GM23248 (cell line): ENCODE measurements around the gene AURKA. TPM values are rescaled to one million over a fixed set of nuclear protein-coding genes. Genes with fewer than 3 reads are reported as not detected.

Source experiments
- DNase-seq: peaks from one replicate; pipeline ENCODE4 v3.0.0-alpha.2; 2015
- H2AFZ ChIP-seq: fragments of 200-600 bp; sonication (generic); 2 replicates; pipeline ENCODE4 v1.6.1; 2016; ENCODE audit warnings: antibody characterized with exemption
- H3F3A ChIP-seq: fragments of 200-600 bp; sonication (generic); 2 replicates; pipeline ENCODE4 v1.6.1; 2016; ENCODE audit warnings: mild to moderate bottlenecking, antibody characterized with exemption, mixed run types; ENCODE audit not compliant: insufficient read depth
- H3K27ac ChIP-seq: fragments of 200-600 bp; sonication (generic); 2 replicates; pipeline ENCODE4 v1.5.1; 2016; ENCODE audit warnings: mild to moderate bottlenecking
- H3K27me3 ChIP-seq: fragments of 200-600 bp; sonication (generic); replicated peaks from 2 replicates; pipeline ENCODE4 v1.6.1; 2016; ENCODE audit warnings: mild to moderate bottlenecking; ENCODE audit not compliant: insufficient read depth
- H3K36me3 ChIP-seq: fragments of 200-600 bp; sonication (generic); 2 replicates; pipeline ENCODE4 v1.6.1; 2016; ENCODE audit warnings: low read depth, mild to moderate bottlenecking
- H3K4me1 ChIP-seq: fragments of 200-600 bp; sonication (generic); 2 replicates; pipeline ENCODE4 v1.6.1; 2016; ENCODE audit warnings: mild to moderate bottlenecking; ENCODE audit not compliant: insufficient read depth
- H3K4me2 ChIP-seq: fragments of 200-600 bp; sonication (generic); one replicate; pipeline ENCODE4 v1.6.1; 2016; ENCODE audit warnings: mild to moderate bottlenecking; ENCODE audit not compliant: unreplicated experiment
- H3K4me3 ChIP-seq: fragments of 200-600 bp; sonication (generic); 2 replicates; pipeline ENCODE4 v1.5.1; 2016; ENCODE audit warnings: mild to moderate bottlenecking
- H3K79me2 ChIP-seq: fragments of 200-600 bp; sonication (generic); 2 replicates; pipeline ENCODE4 v1.6.1; 2016; ENCODE audit warnings: mild to moderate bottlenecking; ENCODE audit not compliant: insufficient read depth
- H3K9ac ChIP-seq: fragments of 200-600 bp; sonication (generic); 2 replicates; pipeline ENCODE4 v1.6.1; 2016; ENCODE audit warnings: mild to moderate bottlenecking
- H3K9me2 ChIP-seq: fragments of 200-600 bp; sonication (generic); 2 replicates; pipeline ENCODE4 v1.6.1; 2016; ENCODE audit warnings: mixed run types, mild to moderate bottlenecking, moderate library complexity; ENCODE audit not compliant: insufficient read depth
- H3K9me3 ChIP-seq: fragments of 200-600 bp; sonication (generic); one replicate; pipeline ENCODE4 v1.6.1; 2017; ENCODE audit warnings: low read depth
- H4K20me1 ChIP-seq: fragments of 200-600 bp; sonication (generic); 2 replicates; pipeline ENCODE4 v1.6.0; 2016; ENCODE audit not compliant: insufficient read depth
- EZH2 ChIP-seq: fragments of 200-600 bp; sonication (generic); IDR thresholded peaks from 2 replicates; pipeline ENCODE4 v1.6.1; 2018; ENCODE audit warnings: antibody characterized with exemption, mild to moderate bottlenecking; ENCODE audit not compliant: insufficient read depth, poor library complexity, severe bottlenecking
- EZH2phosphoT487 ChIP-seq: fragments of 200-600 bp; sonication (generic); IDR thresholded peaks from 2 replicates; pipeline ENCODE4 v1.6.1; 2018; ENCODE audit warnings: antibody characterized with exemption, moderate library complexity, mild to moderate bottlenecking, low read depth; ENCODE audit not compliant: insufficient read depth
- WGBS, 2 experiments: methylation state at CpG; one replicate each; pipeline ENCODE4 v1.1.6; 2015 to 2017; ENCODE audit warnings: low lambda C conversion rate in 2 of 2, low coverage in 1 of 2; ENCODE audit errors: missing lambda C conversion rate in 2 of 2; 5-methylcytosine and 5-hydroxymethylcytosine counted together
- in situ Hi-C: fragments of 300-500 bp; cut with MboI; formaldehyde crosslinking; loops from 2 replicates; pipeline ENCODE4 v1.15.0; 2020
- polyA plus RNA-seq: library from polyadenylated mRNA; unstranded; fragments of >200 nt; fragmentation: Nextera tagmentation; extraction: Ambion mirVana; gene quantifications from 2 replicates; pipeline ENCODE4 v1.2.1, GENCODE V29; 2016
- total RNA-seq: library from RNA; depleted of rRNA; stranded (reverse); fragments of >200 nt; shearing (Covaris generic); gene quantifications from 2 replicates; pipeline ENCODE4 v1.2.3, GENCODE V29; 2014

AURKA gene
- total and polyA plus RNA-seq, 2 experiments from 2014 or later = 70.8 to 88.5 TPM

- H3F3A ChIP-seq = peaks cover 37% of the 10 kb centered on the region
- H3K9ac ChIP-seq = no peak overlapping the region
- TF ChIP-seq EZH2phosphoT487 (no peak), EZH2 (no peak)
- no peak overlapping the region for H2AFZ ChIP-seq
- H3K36me3 ChIP-seq = 0 out of 2 replicates have a peak, but pooled peaks cover 17% of the 10 kb centered on the region
- H3K9me2 ChIP-seq = no peaks in the 10 kb centered on the region
- H3K27ac ChIP-seq = no peak overlapping the region
- DNase-seq = no peak
- in situ Hi-C loops = no loop called here
- H3K4me3 ChIP-seq = no peak overlapping the region
- H3K4me2 ChIP-seq = no peak overlapping the region
- H4K20me1 ChIP-seq = no peaks in the 10 kb centered on the region
- WGBS, 2 experiments = 84 to 87% methylated on average over 8 of the region's 8 CpGs
- no peaks in the 10 kb centered on the region for H3K9me3 ChIP-seq
- H3K79me2 ChIP-seq = peaks cover 54% of the 10 kb centered on the region
- peaks cover 25% of the 10 kb centered on the region for H3K4me1 ChIP-seq
- no peaks in the 10 kb centered on the region for H3K27me3 ChIP-seq
These were observed 30.1 kb downstream of the AURKA start for GRCh38 chr20:56361900-56362299.

GRCh38 chr20:56360908-56361205, 31.2 kb downstream of the AURKA start:
- in situ Hi-C loops = no loop called here
- no peaks in the 10 kb centered on the region for H3K9me2 ChIP-seq
- no peak overlapping the region for H3K4me2 ChIP-seq
- H3K27me3 ChIP-seq = no peaks in the 10 kb centered on the region
- no peak overlapping the region for H3K9ac ChIP-seq
- peaks cover 54% of the 10 kb centered on the region for H3K79me2 ChIP-seq
- no peak overlapping the region for H3K4me3 ChIP-seq
- peaks cover 27% of the 10 kb centered on the region for H3F3A ChIP-seq
- TF ChIP-seq EZH2 = no peak
- TF ChIP-seq EZH2phosphoT487 = no peak
- DNase-seq = no peak
- no peak overlapping the region for H2AFZ ChIP-seq
- no peaks in the 10 kb centered on the region for H3K9me3 ChIP-seq
- H3K36me3 ChIP-seq = 0 out of 2 replicates have a peak, but pooled peaks cover 7% of the 10 kb centered on the region
- H3K4me1 ChIP-seq = peaks cover 25% of the 10 kb centered on the region
- WGBS, 2 experiments = 79 to 86% methylated on average over 6 to 8 of the region's 8 CpGs
- no peaks in the 10 kb centered on the region for H4K20me1 ChIP-seq
- H3K27ac ChIP-seq = no peak overlapping the region

- no peaks in the 10 kb centered on the region for H3K27me3 ChIP-seq
- TF ChIP-seq EZH2 = no peak
- no peak for TF ChIP-seq EZH2phosphoT487
- H3F3A ChIP-seq = peaks cover 23% of the 10 kb centered on the region; the same call in 1 of the 2 replicates
- H3K4me1 ChIP-seq = peaks cover 25% of the 10 kb centered on the region
- 80 to 86% methylated on average over 14 of the region's 14 CpGs for WGBS, 2 experiments
- peaks cover 54% of the 10 kb centered on the region for H3K79me2 ChIP-seq
- H3K9me3 ChIP-seq = no peaks in the 10 kb centered on the region
- in situ Hi-C loops = no loop called here
- DNase-seq = no peak
- no peaks in the 10 kb centered on the region for H3K9me2 ChIP-seq
- H3K27ac ChIP-seq = peak overlapping the region; percentile 64
- H3K4me3 ChIP-seq = peak overlapping the region; percentile 82
- peak overlapping the region; percentile 82 for H3K9ac ChIP-seq
- H3K4me2 ChIP-seq = peak overlapping the region; percentile 87
- no peaks in the 10 kb centered on the region for H4K20me1 ChIP-seq
- peak overlapping the region; percentile 84 for H2AFZ ChIP-seq
- 0 out of 2 replicates have a peak, but pooled peaks cover 3% of the 10 kb centered on the region for H3K36me3 ChIP-seq
These were observed 31.7 kb downstream of the AURKA start for GRCh38 chr20:56360133-56360907.

GRCh38 chr20:56359212-56360132, 32.5 kb downstream of the AURKA start:
- TF ChIP-seq EZH2phosphoT487 = no peak
- TF ChIP-seq EZH2 = no peak

More at GRCh38 chr20:56359212-56360132, 32.5 kb downstream of the AURKA start:
- Histone ChIP-seq H3K4me2 (peak overlapping the region; percentile 87), H3K9ac (peak overlapping the region; percentile 82), H3K9me3 (no peaks in the 10 kb centered on the region), H2AFZ (peak overlapping the region; percentile 84), H4K20me1 (no peaks in the 10 kb centered on the region), H3K27me3 (no peaks in the 10 kb centered on the region), H3K27ac (peak overlapping the region; percentile 64), H3K4me3 (peak overlapping the region; percentile 82), H3K79me2 (peaks cover 49% of the 10 kb centered on the region), H3K4me1 (peaks cover 25% of the 10 kb centered on the region), H3K36me3 (no peaks in the 10 kb centered on the region), H3K9me2 (no peaks in the 10 kb centered on the region), H3F3A (peaks cover 20% of the 10 kb centered on the region; the same call in 1 of the 2 replicates)
- peak; percentile 87 for DNase-seq
- in situ Hi-C loops = no loop called here
- 4 to 9% methylated on average over 51 of the region's 51 CpGs for WGBS, 2 experiments
